ENCODE results near the gene TUBA1B. TPM values are rescaled to one million over a fixed set of nuclear protein-coding genes. Genes with fewer than 3 reads are reported as not detected.

TUBA1B gene
- total RNA-seq, 4 donors from 2014 or later: 608 to 1,018 (median 745) TPM

GRCh38 chr12:49079793-49080192 is 51.4 kb downstream of the TUBA1B start:
- ATAC-seq (ENCODE audit: low FRiP score): no peak
- no peak for DNase-seq (ENCODE audit: low spot score)
- no peak for TF ChIP-seq CTCF (IDR thresholded peaks at IDR 0.05)

Small RNAs within 50 kb of the gene (small RNA-seq; reads per million reads assigned to genes)
- not detected for gene RF00019

Other genes with a start within 250 kb of the TUBA1B start
- gene FKBP11, start 205.9 kb downstream of the TUBA1B start, total RNA-seq: 10 to 100 TPM; 14.7 to 32.1 (median 22.5) TPM
- 10 to 100 TPM; 57.1 to 91.5 (median 68.3) TPM for gene ARF3, start 173.9 kb downstream of the TUBA1B start, total RNA-seq
- gene WNT10B, start 159.7 kb downstream of the TUBA1B start, total RNA-seq: 1 to 10 TPM in 1 of 4 donors, under 1 TPM in 3; 0.36 to 2.5 (median 0.56) TPM
- under 1 TPM in 1 of 4 donors, not detected in 3; 0.60 TPM for gene WNT1, start 153.1 kb downstream of the TUBA1B start, total RNA-seq
- under 1 TPM in 2 of 4 donors, not detected in 2; 0.12 to 0.65 TPM for gene DDN, start 132.0 kb downstream of the TUBA1B start, total RNA-seq
- 10 to 100 TPM; 40.0 to 64.2 (median 54.4) TPM for gene PRKAG1, start 112.6 kb downstream of the TUBA1B start, total RNA-seq
- gene KMT2D, start 70.6 kb downstream of the TUBA1B start, total RNA-seq: 10 to 100 TPM; 31.2 to 87.0 (median 49.0) TPM
- under 1 TPM in 1 of 4 donors, not detected in 3; 0.96 TPM for gene RHEBL1, start 61.4 kb downstream of the TUBA1B start, total RNA-seq
- gene DHH, start 36.6 kb downstream of the TUBA1B start, total RNA-seq: 1 to 10 TPM in 2 of 4 donors, under 1 TPM in 2; 0.72 to 2.0 (median 1.3) TPM
- 10 to 100 TPM; 23.2 to 68.4 (median 37.8) TPM for gene LMBR1L, start 20.5 kb downstream of the TUBA1B start, total RNA-seq
- 100 to 1,000 TPM; 145 to 210 (median 159) TPM for gene TUBA1A, start 57.7 kb upstream of the TUBA1B start, total RNA-seq
- 100 to 1,000 TPM in 3 of 4 donors, 10 to 100 TPM in 1; 67.8 to 649 (median 241) TPM for gene TUBA1C, start 133.7 kb upstream of the TUBA1B start, total RNA-seq
- gene PRPH, start 163.8 kb upstream of the TUBA1B start, total RNA-seq: 1 to 10 TPM; 1.3 to 4.4 (median 2.7) TPM
- gene TROAP, start 191.9 kb upstream of the TUBA1B start, total RNA-seq: 1 to 10 TPM in 1 of 4 donors, under 1 TPM in 1, not detected in 2; 0.37 to 1.6 TPM
- gene C1QL4, start 205.8 kb upstream of the TUBA1B start, total RNA-seq: 1 to 10 TPM in 1 of 4 donors, under 1 TPM in 1, not detected in 2; 0.65 to 1.1 TPM
- 1 to 10 TPM in 3 of 4 donors, not detected in 1; 1.8 to 9.2 (median 3.0) TPM for gene DNAJC22, start 215.5 kb upstream of the TUBA1B start, total RNA-seq
- 10 to 100 TPM in 2 of 4 donors, 1 to 10 TPM in 2; 8.0 to 16.2 (median 9.7) TPM for gene SPATS2, start 236.1 kb upstream of the TUBA1B start, total RNA-seq